Ascending aorta (tissue), 2 donors: ENCODE data around the gene EHD4. TPM values are rescaled to one million over a fixed set of nuclear protein-coding genes. Genes with fewer than 3 reads are reported as not detected.

ENCODE experiments used
- DNase-seq, 2 donors: peaks; one replicate each; pipeline ENCODE4 v3.0.0-alpha.2; 2019; ENCODE audit warnings: low spot score in 2 of 2
- H3K27ac ChIP-seq, 2 donors: fragments of 200-600 bp; sonication (generic); one replicate each; pipeline ENCODE4 v1.5.1; 2016 to 2017; ENCODE audit warnings: mild to moderate bottlenecking in 1 of 2
- H3K27me3 ChIP-seq: fragments of 200-600 bp; sonication (generic); one replicate; pipeline ENCODE4 v1.5.1; 2017
- H3K36me3 ChIP-seq, 2 donors: fragments of 200-600 bp; sonication (generic); one replicate each; pipeline ENCODE4 v1.5.1; 2016
- H3K4me1 ChIP-seq, 2 donors: fragments of 200-600 bp; sonication (generic); one replicate each; pipeline ENCODE4 v1.5.1; 2016 to 2017; ENCODE audit warnings: mild to moderate bottlenecking in 1 of 2
- H3K4me3 ChIP-seq, 2 donors: fragments of 200-600 bp; sonication (generic); one replicate each; pipeline ENCODE4 v1.5.1; 2016 to 2017; ENCODE audit warnings: mild to moderate bottlenecking in 1 of 2
- H3K9me3 ChIP-seq, 2 donors: fragments of 200-600 bp; sonication (generic); one replicate each; pipeline ENCODE4 v1.5.1; 2016
- intact Hi-C: fragments of 100-400 bp; cut with DNase I; formaldehyde crosslinking; loops from one replicate; pipeline ENCODE4 v1.15.1; 2023
- total RNA-seq: library from RNA; depleted of rRNA; stranded (reverse); fragments of >200 nt; gene quantifications from one replicate; pipeline ENCODE4 v1.1.0, GENCODE V29; 2016
- TF ChIP-seq, protein P1 (sequence below), 3 experiments: fragments of 200-600 bp in 2 of 3; fragments of 450-650 bp in 1 of 3; sonication (generic) in 2 of 3; IDR thresholded peaks; one replicate each; pipeline ENCODE4 v1.5.1; 2016 to 2019; ENCODE audit warnings: antibody characterized with exemption in 3 of 3, mild to moderate bottlenecking in 1 of 3, moderate library complexity in 1 of 3

Gene EHD4
- total RNA-seq, 1 donor from 2014 or later, result 70.4 TPM

DNA sequence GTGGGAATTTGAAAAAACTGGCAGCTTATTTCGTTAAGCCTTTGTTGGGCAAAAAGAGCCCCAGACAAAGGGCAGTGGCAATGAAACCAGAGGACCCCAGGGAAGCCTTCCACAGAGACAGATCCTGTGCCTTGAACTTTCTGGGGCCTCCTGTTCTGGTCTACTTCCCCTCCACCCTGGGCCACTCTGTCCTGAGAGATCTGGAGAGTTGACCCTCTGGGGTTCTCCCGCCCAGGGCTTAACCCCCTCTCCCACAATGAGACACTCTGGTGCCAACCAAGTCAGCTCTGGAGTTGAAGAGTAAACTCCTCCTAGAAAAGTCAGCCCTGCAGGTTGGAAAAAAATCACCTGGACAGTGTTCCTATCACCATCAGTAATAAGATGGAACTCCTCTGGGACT, 20.8 kb downstream of the EHD4 start:
- peak in 1 of 2 donors; percentile 50 for DNase-seq
- Histone ChIP-seq H3K27ac (peak overlapping the region; percentile 46 to 64), H3K36me3 (peaks cover 9 to 20% of the 10 kb centered on the region in 2 donors), H3K4me3 (no peak overlapping the region), H3K27me3 (no peaks in the 10 kb centered on the region), H3K9me3 (no peaks in the 10 kb centered on the region), H3K4me1 (peaks cover 32 to 47% of the 10 kb centered on the region in 2 donors)
- intact Hi-C loops, result no loop called here
- TF ChIP-seq, protein P1, sequence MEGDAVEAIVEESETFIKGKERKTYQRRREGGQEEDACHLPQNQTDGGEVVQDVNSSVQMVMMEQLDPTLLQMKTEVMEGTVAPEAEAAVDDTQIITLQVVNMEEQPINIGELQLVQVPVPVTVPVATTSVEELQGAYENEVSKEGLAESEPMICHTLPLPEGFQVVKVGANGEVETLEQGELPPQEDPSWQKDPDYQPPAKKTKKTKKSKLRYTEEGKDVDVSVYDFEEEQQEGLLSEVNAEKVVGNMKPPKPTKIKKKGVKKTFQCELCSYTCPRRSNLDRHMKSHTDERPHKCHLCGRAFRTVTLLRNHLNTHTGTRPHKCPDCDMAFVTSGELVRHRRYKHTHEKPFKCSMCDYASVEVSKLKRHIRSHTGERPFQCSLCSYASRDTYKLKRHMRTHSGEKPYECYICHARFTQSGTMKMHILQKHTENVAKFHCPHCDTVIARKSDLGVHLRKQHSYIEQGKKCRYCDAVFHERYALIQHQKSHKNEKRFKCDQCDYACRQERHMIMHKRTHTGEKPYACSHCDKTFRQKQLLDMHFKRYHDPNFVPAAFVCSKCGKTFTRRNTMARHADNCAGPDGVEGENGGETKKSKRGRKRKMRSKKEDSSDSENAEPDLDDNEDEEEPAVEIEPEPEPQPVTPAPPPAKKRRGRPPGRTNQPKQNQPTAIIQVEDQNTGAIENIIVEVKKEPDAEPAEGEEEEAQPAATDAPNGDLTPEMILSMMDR (IDR thresholded peaks at IDR 0.05), result no peak

DNA sequence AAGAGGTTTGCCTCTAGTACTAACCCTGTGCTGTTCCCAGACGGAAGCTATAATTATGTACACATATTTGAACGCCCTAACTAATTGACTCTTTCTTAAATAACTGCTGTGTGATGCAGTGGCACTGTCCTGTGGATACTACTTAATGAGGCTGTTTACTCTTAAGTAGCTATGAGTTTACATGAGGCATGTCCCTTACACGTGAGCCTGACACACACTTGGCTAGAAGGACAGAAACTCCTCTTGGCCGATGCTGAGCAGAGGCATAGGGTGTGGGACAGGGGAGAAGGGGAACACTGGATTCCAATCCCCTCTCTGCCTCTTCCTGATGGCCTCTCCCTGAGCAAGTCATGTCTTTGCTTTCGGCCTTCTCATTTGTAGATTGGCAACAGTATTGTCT, 21.9 kb downstream of the EHD4 start:
- Histone ChIP-seq H3K27ac (peak overlapping the region; percentile 46 to 64), H3K9me3 (no peaks in the 10 kb centered on the region), H3K4me3 (no peak overlapping the region), H3K36me3 (peaks cover 9 to 20% of the 10 kb centered on the region in 2 donors), H3K4me1 (peaks cover 29 to 53% of the 10 kb centered on the region in 2 donors), H3K27me3 (no peaks in the 10 kb centered on the region)
- DNase-seq, result no peak
- intact Hi-C loops, result no loop called here
- TF ChIP-seq, protein P1 (IDR thresholded peaks at IDR 0.05), result no peak

DNA sequence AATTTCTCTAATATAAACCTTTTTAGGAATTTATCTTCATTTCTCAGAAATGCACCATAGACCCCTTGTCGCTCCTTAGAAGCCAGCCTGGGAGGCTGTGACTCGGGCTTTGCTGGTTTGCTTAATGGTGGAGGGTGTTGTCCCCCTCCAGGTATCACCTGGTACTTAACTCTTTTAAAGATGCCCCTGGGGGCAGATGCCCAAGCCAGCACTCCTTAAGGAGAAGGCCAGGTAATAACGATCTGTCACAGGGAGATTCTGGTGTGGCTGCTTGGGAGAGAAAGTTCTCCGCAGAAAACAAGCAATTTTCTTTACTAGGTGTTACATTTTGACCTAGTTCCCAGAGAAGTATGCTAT, 22.3 kb downstream of the EHD4 start:
- TF ChIP-seq, protein P1 (IDR thresholded peaks at IDR 0.05), result no peak
- H3K27ac ChIP-seq, result peak overlapping the region; percentile 46 to 64
- intact Hi-C loops, result no loop called here
- no peak for DNase-seq
- no peaks in the 10 kb centered on the region for H3K9me3 ChIP-seq
- H3K4me3 ChIP-seq, result no peak overlapping the region
- no peaks in the 10 kb centered on the region for H3K27me3 ChIP-seq
- peaks cover 9 to 20% of the 10 kb centered on the region in 2 donors for H3K36me3 ChIP-seq
- peaks cover 26 to 55% of the 10 kb centered on the region in 2 donors for H3K4me1 ChIP-seq

DNA sequence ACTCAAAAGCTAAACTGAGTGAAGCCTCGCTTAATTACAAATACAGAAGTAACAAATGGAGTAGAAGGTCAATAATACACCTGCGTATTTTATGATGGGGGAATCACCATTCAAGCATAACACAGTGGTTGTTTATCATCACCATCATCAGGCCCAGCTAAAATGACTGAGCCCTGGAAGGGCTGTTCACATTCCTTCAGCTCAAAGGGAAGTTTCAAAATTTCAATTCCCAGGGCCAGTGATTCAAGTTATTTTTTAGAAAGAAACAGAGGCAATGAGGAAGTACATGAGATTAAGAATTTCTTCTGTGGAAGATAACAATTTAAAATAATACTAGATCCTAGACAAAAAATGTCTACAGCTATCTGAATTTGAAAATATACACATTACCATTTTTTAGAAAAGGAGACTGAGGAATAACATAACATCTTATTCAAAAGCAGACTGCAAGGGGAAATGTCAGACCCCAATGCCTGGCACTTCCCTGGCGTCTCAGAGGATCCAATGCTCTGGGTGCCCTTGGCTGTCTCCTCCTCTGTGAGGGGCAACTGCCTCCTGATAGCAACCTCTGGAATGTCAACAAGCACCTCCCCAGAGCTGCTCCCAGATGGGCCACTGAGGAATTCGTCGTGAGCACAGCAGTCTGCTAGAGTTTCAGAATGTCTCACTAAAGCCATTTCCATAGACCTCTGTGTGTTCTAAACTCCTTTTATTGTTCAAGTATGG, 22.8 kb downstream of the EHD4 start:
- Histone ChIP-seq H3K36me3 (peaks cover 9 to 20% of the 10 kb centered on the region in 2 donors), H3K4me3 (no peak overlapping the region), H3K27ac (peak overlapping the region; percentile 46 to 64), H3K4me1 (peaks cover 26 to 60% of the 10 kb centered on the region in 2 donors), H3K27me3 (no peaks in the 10 kb centered on the region), H3K9me3 (no peaks in the 10 kb centered on the region)
- TF ChIP-seq, protein P1 (IDR thresholded peaks at IDR 0.05), result no peak
- peak in 1 of 2 donors; percentile 50 for DNase-seq
- intact Hi-C loops, result no loop called here

DNA sequence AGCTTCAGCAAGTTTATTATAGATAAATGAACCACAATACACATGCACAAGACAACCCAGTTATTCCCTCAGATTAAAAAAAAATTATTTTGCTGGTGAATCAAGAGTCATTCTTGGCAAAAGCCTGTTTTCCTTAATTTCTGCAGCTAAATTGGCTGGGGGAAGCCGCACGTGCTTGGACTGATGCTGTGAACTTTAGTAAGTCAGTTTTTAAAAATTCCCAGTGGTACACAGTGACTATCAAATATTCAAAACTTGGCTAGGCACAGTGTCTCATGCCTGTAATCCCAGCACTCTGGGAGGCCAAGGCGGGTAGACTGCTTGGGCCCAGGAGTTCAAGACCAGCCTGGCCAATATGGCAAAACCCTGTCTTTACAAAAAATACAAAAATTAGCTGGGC, 23.9 kb downstream of the EHD4 start:
- H3K4me1 ChIP-seq, result peaks cover 26 to 70% of the 10 kb centered on the region in 2 donors

More for the DNA sequence above, 23.9 kb downstream of the EHD4 start:
- H3K9me3 ChIP-seq, result no peaks in the 10 kb centered on the region
- TF ChIP-seq, protein P1 (IDR thresholded peaks at IDR 0.05), result no peak
- DNase-seq, result no peak
- intact Hi-C loops, result no loop called here
- peaks cover 7 to 18% of the 10 kb centered on the region in 2 donors for H3K36me3 ChIP-seq
- H3K27me3 ChIP-seq, result no peaks in the 10 kb centered on the region
- H3K4me3 ChIP-seq, result no peak overlapping the region
- H3K27ac ChIP-seq, result peak overlapping the region in 1 of 2 donors; percentile 64
